Suprapubic skin (tissue), 4 donors: ENCODE data around the gene EVA1A.

Experiments
- EP300 ChIP-seq: sonication (generic); formaldehyde crosslinking; IDR thresholded peaks from one replicate; pipeline ENCODE4 v1.6.1; 2017; ENCODE audit warnings: antibody characterized with exemption
- POLR2A ChIP-seq, 2 donors: fragments of 450-650 bp; IDR thresholded peaks; one replicate each; pipeline ENCODE4 v1.6.1; 2017; ENCODE audit warnings: antibody characterized with exemption in 2 of 2, mild to moderate bottlenecking in 2 of 2, moderate library complexity in 2 of 2
- POLR2AphosphoS5 ChIP-seq, 3 donors: sonication (generic); formaldehyde crosslinking; IDR thresholded peaks; one replicate each; pipeline ENCODE4 v1.6.1; 2017; ENCODE audit warnings: antibody characterized with exemption in 3 of 3
- TF ChIP-seq, protein P1 (sequence below), 2 donors: fragments of 200-600 bp in 1 of 2; fragments of 450-650 bp in 1 of 2; sonication (generic) in 1 of 2; IDR thresholded peaks; one replicate each; pipeline ENCODE4 v1.5.1; 2016 to 2019; ENCODE audit warnings: antibody characterized with exemption in 2 of 2, mild to moderate bottlenecking in 1 of 2, moderate library complexity in 1 of 2

DNA sequence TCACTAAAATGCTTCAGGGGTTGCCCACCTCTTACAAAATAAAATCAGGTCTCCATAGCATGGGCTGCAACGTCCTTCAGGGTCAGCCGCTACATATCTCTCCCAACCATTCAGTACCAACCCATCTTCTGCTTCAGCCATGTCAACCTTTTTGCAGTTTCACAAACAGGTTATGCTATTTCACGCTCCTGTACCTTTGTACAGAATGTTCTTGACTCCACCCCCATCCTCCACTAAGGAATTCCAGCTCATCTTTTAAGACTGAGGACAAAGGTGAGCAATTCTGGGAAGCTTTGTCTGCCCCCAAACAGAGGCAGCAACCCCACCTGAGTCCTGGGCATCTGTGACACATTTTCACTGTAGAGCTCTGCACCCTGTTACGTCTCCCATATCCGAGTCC lies 8.8 kb upstream of the EVA1A start:
- TF ChIP-seq, protein P1, sequence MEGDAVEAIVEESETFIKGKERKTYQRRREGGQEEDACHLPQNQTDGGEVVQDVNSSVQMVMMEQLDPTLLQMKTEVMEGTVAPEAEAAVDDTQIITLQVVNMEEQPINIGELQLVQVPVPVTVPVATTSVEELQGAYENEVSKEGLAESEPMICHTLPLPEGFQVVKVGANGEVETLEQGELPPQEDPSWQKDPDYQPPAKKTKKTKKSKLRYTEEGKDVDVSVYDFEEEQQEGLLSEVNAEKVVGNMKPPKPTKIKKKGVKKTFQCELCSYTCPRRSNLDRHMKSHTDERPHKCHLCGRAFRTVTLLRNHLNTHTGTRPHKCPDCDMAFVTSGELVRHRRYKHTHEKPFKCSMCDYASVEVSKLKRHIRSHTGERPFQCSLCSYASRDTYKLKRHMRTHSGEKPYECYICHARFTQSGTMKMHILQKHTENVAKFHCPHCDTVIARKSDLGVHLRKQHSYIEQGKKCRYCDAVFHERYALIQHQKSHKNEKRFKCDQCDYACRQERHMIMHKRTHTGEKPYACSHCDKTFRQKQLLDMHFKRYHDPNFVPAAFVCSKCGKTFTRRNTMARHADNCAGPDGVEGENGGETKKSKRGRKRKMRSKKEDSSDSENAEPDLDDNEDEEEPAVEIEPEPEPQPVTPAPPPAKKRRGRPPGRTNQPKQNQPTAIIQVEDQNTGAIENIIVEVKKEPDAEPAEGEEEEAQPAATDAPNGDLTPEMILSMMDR (IDR thresholded peaks at IDR 0.05), result no peak
- no peak for TF ChIP-seq POLR2AphosphoS5 (IDR thresholded peaks at IDR 0.05)
- TF ChIP-seq EP300, result no peak
- TF ChIP-seq POLR2A (IDR thresholded peaks at IDR 0.05), result no peak
